Measurements from ENCODE around the gene ABCC5.

The ABCC5 gene

GRCh38 chr3:184017672-184018423, at the start of gene ABCC5:
ABCC5 (minus strand) TSS chr3:184017884; CDS start chr3:184014392, 3,492 bp downstream.
- H3K4me3 ChIP-seq (ENCODE audit: low read length): peak within 1 kb of the TSS; percentile 100
- 0 out of 2 replicates have a peak, but pooled peaks have one; percentile 1 for TF ChIP-seq CTCF (conservative IDR thresholded peaks at IDR 0.05; ENCODE audit: low read length)
- peak; percentile 90 for DNase-seq (ENCODE audit: low read depth)

GRCh38 chr3:184066211-184066610, 48.5 kb upstream of the ABCC5 start:
- no peak overlapping the region for H3K4me3 ChIP-seq (ENCODE audit: low read length)
- no peak for DNase-seq (ENCODE audit: low read depth)
- no peak for TF ChIP-seq CTCF (conservative IDR thresholded peaks at IDR 0.05; ENCODE audit: low read length)

GRCh38 chr3:184062637-184063036, 45.0 kb upstream of the ABCC5 start:
- H3K4me3 ChIP-seq (ENCODE audit: low read length): no peak overlapping the region
- TF ChIP-seq CTCF (conservative IDR thresholded peaks at IDR 0.05; ENCODE audit: low read length): no peak
- no peak for DNase-seq (ENCODE audit: low read depth)

GRCh38 chr3:184059424-184059823, 41.7 kb upstream of the ABCC5 start:
- TF ChIP-seq CTCF (conservative IDR thresholded peaks at IDR 0.05; ENCODE audit: low read length): no peak
- H3K4me3 ChIP-seq (ENCODE audit: low read length): no peak overlapping the region
- no peak for DNase-seq (ENCODE audit: low read depth)

- peak; percentile 46 for DNase-seq (ENCODE audit: low read depth)
- no peak overlapping the region for H3K4me3 ChIP-seq (ENCODE audit: low read length)
- no peak for TF ChIP-seq CTCF (conservative IDR thresholded peaks at IDR 0.05; ENCODE audit: low read length)
Measured at GRCh38 chr3:184058029-184058428, 40.3 kb upstream of the ABCC5 start.

GRCh38 chr3:184052767-184053166, 35.1 kb upstream of the ABCC5 start, which contains the start of gene HTR3C:
HTR3C (plus strand) TSS chr3:184053047; CDS start chr3:184053081, 34 bp downstream.
- DNase-seq (ENCODE audit: low read depth): no peak
- no peak within 1 kb of the TSS for H3K4me3 ChIP-seq (ENCODE audit: low read length)
- no peak for TF ChIP-seq CTCF (conservative IDR thresholded peaks at IDR 0.05; ENCODE audit: low read length)

- no peak for DNase-seq (ENCODE audit: low read depth)
- H3K4me3 ChIP-seq (ENCODE audit: low read length): no peak overlapping the region
- no peak for TF ChIP-seq CTCF (conservative IDR thresholded peaks at IDR 0.05; ENCODE audit: low read length)
Measured at GRCh38 chr3:184050217-184050847, 32.6 kb upstream of the ABCC5 start.

Measured in AG10803 (cell line).